H1 (cell line): ENCODE data around the gene KLHDC8A. TPM values are rescaled to one million over a fixed set of nuclear protein-coding genes. Genes with fewer than 3 reads are reported as not detected.
A peak's percentile ranks its signal among the peaks of the same experiment; 100 is the strongest.

Experiments used
- CTCF ChIA-PET: fragments of 300-600 bp; sonication (Branson Sonifier 250); formaldehyde crosslinking; loops from one replicate; lab custom pipeline; 2021; ENCODE audit not compliant: partially characterized antibody; lab: Charles Lee
- POLR2A ChIA-PET: fragments of 300-600 bp; sonication (Branson Sonifier 250); formaldehyde crosslinking; loops from one replicate; lab custom pipeline; 2021; ENCODE audit warnings: inconsistent platforms; ENCODE audit not compliant: partially characterized antibody; lab: Charles Lee
- DNase-seq, 2 experiments: peaks; one replicate each; pipeline versions ENCODE4 v3.0.0 to v3.0.0-alpha.2; 2010 to 2022; ENCODE audit warnings: low spot score in 2 of 2, low read depth in 1 of 2, mixed read lengths in 1 of 2
- FAIRE-seq: peaks from 2 replicates; lab custom pipeline; 2011; peaks lifted over from hg19 to GRCh38; lab: Jason Lieb, UNC
- H2AFZ ChIP-seq: 2 replicates; pipeline ENCODE4 v1.8.1; 2012; ENCODE audit warnings: low read length, inconsistent platforms
- H2AK5ac ChIP-seq: 2 replicates; pipeline ENCODE4 v1.6.1; 2013; ENCODE audit warnings: low read depth, low read length
- H2BK120ac ChIP-seq: replicated peaks from 2 replicates; pipeline ENCODE3; 2013; ENCODE audit warnings: low read depth, low read length, inconsistent platforms
- H2BK12ac ChIP-seq: 2 replicates; pipeline ENCODE4 v1.6.1; 2013; ENCODE audit warnings: low read depth, low read length
- H2BK15ac ChIP-seq: 2 replicates; pipeline ENCODE4 v1.6.1; 2013; ENCODE audit warnings: low read length
- H2BK20ac ChIP-seq: 2 replicates; pipeline ENCODE4 v1.6.1; 2013; ENCODE audit warnings: low read length
- H2BK5ac ChIP-seq: 2 replicates; pipeline ENCODE4 v1.6.1; 2013; ENCODE audit warnings: low read depth, low read length
- H3K14ac ChIP-seq: 2 replicates; pipeline ENCODE4 v1.6.1; 2013; ENCODE audit warnings: inconsistent platforms; ENCODE audit not compliant: insufficient read length
- H3K18ac ChIP-seq: 2 replicates; pipeline ENCODE4 v1.6.1; 2013; ENCODE audit warnings: low read length; ENCODE audit errors: extremely low read depth
- H3K23ac ChIP-seq: 2 replicates; pipeline ENCODE4 v1.6.1; 2013; ENCODE audit warnings: inconsistent platforms; ENCODE audit not compliant: insufficient read length
- H3K23me2 ChIP-seq: 2 replicates; pipeline ENCODE4 v1.6.1; 2013; ENCODE audit warnings: low read depth, low read length
- H3K27ac ChIP-seq: 2 replicates; pipeline ENCODE4 v1.6.1; 2011; ENCODE audit warnings: low read depth, low read length, inconsistent platforms
- H3K27me3 ChIP-seq, 4 experiments: replicated peaks in 1 of 4; 1 replicate in 1 of 4; 2 replicates in 3 of 4; pipeline versions ENCODE4 v1.6.1 to v1.8.1; 2011 to 2013; ENCODE audit warnings: low read length in 3 of 4, mild to moderate bottlenecking in 3 of 4, inconsistent platforms in 2 of 4, mixed read lengths in 2 of 4, moderate library complexity in 1 of 4; ENCODE audit not compliant: control insufficient read depth in 3 of 4, insufficient read depth in 3 of 4; ENCODE audit errors: extremely low read depth in 1 of 4
- H3K36me3 ChIP-seq, 4 experiments: 2 replicates each; pipeline versions ENCODE4 v1.6.1 to v1.8.1; 2011 to 2013; ENCODE audit warnings: mild to moderate bottlenecking in 4 of 4, low read length in 3 of 4, moderate library complexity in 2 of 4, control low read depth in 1 of 4, inconsistent platforms in 1 of 4; ENCODE audit not compliant: insufficient read depth in 4 of 4, control insufficient read depth in 2 of 4
- H3K4ac ChIP-seq: replicated peaks from 2 replicates; pipeline ENCODE3; 2013; ENCODE audit warnings: low read length, low read depth, mixed read lengths, inconsistent platforms; ENCODE audit not compliant: insufficient read length
- H3K4me1 ChIP-seq, 4 experiments: replicated peaks in 1 of 4; 1 replicate in 1 of 4; 2 replicates in 3 of 4; pipeline versions ENCODE4 v1.6.1 to v1.8.1; 2011 to 2013; ENCODE audit warnings: low read length in 3 of 4, inconsistent platforms in 2 of 4, mixed read lengths in 1 of 4; ENCODE audit not compliant: insufficient read depth in 4 of 4, control insufficient read depth in 3 of 4
- H3K4me2 ChIP-seq, 2 experiments: 2 replicates each; pipeline versions ENCODE4 v1.6.1 to v1.8.1; 2011 to 2013; ENCODE audit warnings: low read depth in 2 of 2, low read length in 2 of 2, control low read depth in 1 of 2, inconsistent platforms in 1 of 2, mild to moderate bottlenecking in 1 of 2; ENCODE audit not compliant: insufficient read depth in 1 of 2
- H3K4me3 ChIP-seq, 4 experiments: fragments of 200-600, 300-600 bp in 1 of 4; sonication (generic), shearing (Covaris generic), sonication (Bioruptor Twin) in 1 of 4; 2 replicates each; pipeline versions ENCODE4 v1.5.1 to v1.8.1; 2011 to 2016; ENCODE audit warnings: low read length in 4 of 4, low read depth in 3 of 4, control low read depth in 2 of 4, inconsistent platforms in 2 of 4, mild to moderate bottlenecking in 2 of 4, mixed read lengths in 1 of 4, moderate library complexity in 1 of 4; ENCODE audit not compliant: insufficient read depth in 2 of 4; ENCODE audit errors: extremely low read depth in 1 of 4
- H3K56ac ChIP-seq: replicated peaks from 2 replicates; pipeline ENCODE3; 2013; ENCODE audit warnings: low read depth, mild to moderate bottlenecking, mixed read lengths, low read length, inconsistent platforms; ENCODE audit not compliant: insufficient read length
- H3K79me1 ChIP-seq: 2 replicates; pipeline ENCODE4 v1.6.1; 2013; ENCODE audit warnings: low read depth, low read length, control low read depth
- H3K79me2 ChIP-seq, 2 experiments: 2 replicates each; pipeline versions ENCODE4 v1.6.1 to v1.8.1; 2012 to 2013; ENCODE audit warnings: low read length in 2 of 2, mild to moderate bottlenecking in 2 of 2, inconsistent platforms in 1 of 2; ENCODE audit not compliant: insufficient read depth in 2 of 2, control insufficient read depth in 1 of 2
- H3K9ac ChIP-seq, 4 experiments: replicated peaks in 1 of 4; 1 replicate in 1 of 4; 2 replicates in 3 of 4; pipeline versions ENCODE4 v1.6.1 to v1.8.1; 2011 to 2013; ENCODE audit warnings: low read depth in 3 of 4, low read length in 3 of 4, control low read depth in 2 of 4, mild to moderate bottlenecking in 2 of 4, moderate library complexity in 2 of 4, inconsistent platforms in 1 of 4; ENCODE audit errors: extremely low read depth in 1 of 4
- H3K9me3 ChIP-seq, 2 experiments: 2 replicates each; pipeline versions ENCODE4 v1.6.1 to v1.8.1; 2012 to 2013; ENCODE audit warnings: mild to moderate bottlenecking in 2 of 2, moderate library complexity in 2 of 2, control low read depth in 1 of 2, inconsistent platforms in 1 of 2, low read depth in 1 of 2, low read length in 1 of 2, mixed read lengths in 1 of 2; ENCODE audit not compliant: insufficient read depth in 2 of 2
- H4K20me1 ChIP-seq, 2 experiments: replicated peaks in 1 of 2; 2 replicates each; pipeline versions ENCODE3 to v1.8.1; 2011 to 2013; ENCODE audit warnings: inconsistent platforms in 2 of 2, low read length in 2 of 2, mild to moderate bottlenecking in 1 of 2; ENCODE audit not compliant: insufficient read depth in 2 of 2, control insufficient read depth in 1 of 2
- H4K5ac ChIP-seq: 2 replicates; pipeline ENCODE4 v1.6.1; 2013; ENCODE audit warnings: low read length, low read depth, mixed read lengths, inconsistent platforms; ENCODE audit not compliant: insufficient read length
- H4K8ac ChIP-seq: 2 replicates; pipeline ENCODE4 v1.8.0; 2013; ENCODE audit warnings: mild to moderate bottlenecking, moderate library complexity, low read length, inconsistent platforms; ENCODE audit not compliant: insufficient read depth; ENCODE audit errors: extremely low read depth
- H4K91ac ChIP-seq: replicated peaks from 2 replicates; pipeline ENCODE3; 2013; ENCODE audit warnings: low read length, mixed read lengths, inconsistent platforms; ENCODE audit not compliant: insufficient read length
- ATF3 ChIP-seq: IDR thresholded peaks from 2 replicates; pipeline ENCODE4 v1.6.1; 2011; ENCODE audit warnings: low read depth, mild to moderate bottlenecking, low read length; ENCODE audit not compliant: insufficient read depth
- FOSL1 ChIP-seq: IDR thresholded peaks from 2 replicates; pipeline ENCODE4 v1.6.1; 2011; ENCODE audit warnings: mild to moderate bottlenecking, low read depth, low read length, moderate library complexity; ENCODE audit not compliant: insufficient read depth
- JUN ChIP-seq: IDR thresholded peaks from 2 replicates; pipeline ENCODE4 v1.6.1; 2011; ENCODE audit warnings: low read depth, mild to moderate bottlenecking, improper control_type of control experiment, low read length
- MAX ChIP-seq: IDR thresholded peaks from 2 replicates; pipeline ENCODE4 v1.6.1; 2012; ENCODE audit warnings: inconsistent platforms
- RBBP5 ChIP-seq: IDR thresholded peaks from 2 replicates; pipeline ENCODE4 v1.7.1; 2012; ENCODE audit warnings: low read depth, mild to moderate bottlenecking, inconsistent platforms, low read length, moderate library complexity, borderline replicate concordance
- SRF ChIP-seq: IDR thresholded peaks from 2 replicates; pipeline ENCODE4 v1.6.1; 2011; ENCODE audit warnings: mild to moderate bottlenecking, low read depth, low read length, moderate library complexity
- TCF12 ChIP-seq: IDR thresholded peaks from 2 replicates; pipeline ENCODE4 v1.6.1; 2011; ENCODE audit warnings: low read depth, mild to moderate bottlenecking, low read length
- TEAD4 ChIP-seq: IDR thresholded peaks from 2 replicates; pipeline ENCODE4 v1.6.1; 2012; ENCODE audit warnings: low read depth, low read length, inconsistent platforms, mixed read lengths
- WGBS, 2 experiments: shearing (Covaris generic) in 1 of 2; methylation state at CpG; one replicate each; pipeline versions ENCODE4 v1.1.6 to v1.1.7; 2013 to 2015; ENCODE audit warnings: low lambda C conversion rate in 2 of 2, mixed read lengths in 2 of 2, inconsistent platforms in 1 of 2, low coverage in 1 of 2, missing lambda C conversion rate in 1 of 2; ENCODE audit not compliant: insufficient replicate concordance in 2 of 2, insufficient coverage in 1 of 2, insufficient read length in 1 of 2; ENCODE audit errors: extremely low coverage in 1 of 2, missing lambda C conversion rate in 1 of 2; 5-methylcytosine and 5-hydroxymethylcytosine counted together
- polyA plus RNA-seq, 7 experiments: library from polyadenylated mRNA; depleted of rRNA in 3 of 7; stranded (reverse) in 5 of 7; unstranded in 2 of 7; fragments of >200 nt in 5 of 7; fragments of 200-250 nt in 2 of 7; gene quantifications; 1 replicate in 5 of 7; 2 replicates in 1 of 7; 4 replicates in 1 of 7; pipeline versions ENCODE4 v1.2.1 to v1.2.3, GENCODE V29; 2011 to 2013; ENCODE audit warnings: missing spikeins in 2 of 7, mixed read lengths in 2 of 7
- total RNA-seq: library from RNA; stranded (reverse); fragmentation: NEBNext Ultra II Directional; extraction: Animal tissue kit (Norgen Biotek cat#: 25700); gene quantifications from 2 replicates; pipeline ENCODE4 v1.2.1, GENCODE V29; 2021

The KLHDC8A gene
- total and polyA plus RNA-seq, 2 of the 8 experiments (the other 6 are each of a cell fraction or from before 2014, with no cell fraction given): 1.9 to 3.4 TPM

GRCh38 chr1:205328476-205328875 lies 28.2 kb downstream of the KLHDC8A start:
- no peaks in the 10 kb centered on the region for H3K79me2 ChIP-seq
- DNase-seq (no peak), FAIRE-seq (no peak)
- no peak overlapping the region for H3K4me3 ChIP-seq
- no peak overlapping the region for H4K91ac ChIP-seq
- no peak overlapping the region for H3K27ac ChIP-seq
- H3K9me3 ChIP-seq: no peaks in the 10 kb centered on the region
- H2BK12ac ChIP-seq: 0 out of 2 replicates have a peak overlapping the region, but pooled peaks have one; percentile 20
- H3K27me3 ChIP-seq: no peaks in the 10 kb centered on the region
- H3K14ac ChIP-seq: no peak overlapping the region
- no peaks in the 10 kb centered on the region for H4K20me1 ChIP-seq
- H3K36me3 ChIP-seq: no peaks in the 10 kb centered on the region
- H3K9ac ChIP-seq: no peak overlapping the region
- no peaks in the 10 kb centered on the region for H3K79me1 ChIP-seq
- TF ChIP-seq SRF (no peak), RBBP5 (no peak), FOSL1 (no peak), ATF3 (no peak), JUN (no peak), TCF12 (no peak), TEAD4 (peak; percentile 63; the same call in 1 of the 2 replicates), MAX (no peak)
- no peak overlapping the region for H3K23ac ChIP-seq
- H2BK5ac ChIP-seq: no peak overlapping the region
- no peak overlapping the region for H2BK120ac ChIP-seq
- no peak overlapping the region for H4K5ac ChIP-seq
- ChIA-PET POLR2A (interaction anchor here (1.1 to 7.9 kb wide), 4 partner anchors 14 to 55 kb away, joined by 4 to 85 read pairs (median 7); no protein-coding TSS in a partner anchor), CTCF (interaction anchor here (1.1 to 67.1 kb wide), 8 partner anchors 9 to 196 kb away, joined by 3 to 2424 read pairs (median 12); no protein-coding TSS in a partner anchor)
- 72% methylated on average over 4 of the region's 4 CpGs; no CpG with 5 or more reads in 1 of the 2 experiments for WGBS, 2 experiments
- H2BK20ac ChIP-seq: no peak overlapping the region
- H4K8ac ChIP-seq: no peak overlapping the region
- H2BK15ac ChIP-seq: no peak overlapping the region
- no peak overlapping the region for H3K18ac ChIP-seq
- H3K56ac ChIP-seq: no peak overlapping the region
- H2AK5ac ChIP-seq: no peak overlapping the region
- no peak overlapping the region for H2AFZ ChIP-seq
- H3K4me1 ChIP-seq: peaks cover 2 to 14% (median 7%) of the 10 kb centered on the region in 4 experiments
- H3K4me2 ChIP-seq: no peak overlapping the region
- H3K4ac ChIP-seq: no peak overlapping the region
- peaks cover 2% of the 10 kb centered on the region; the same call in 1 of the 2 replicates for H3K23me2 ChIP-seq
